ENCODE results near the gene MARK2. TPM values are rescaled to one million over a fixed set of nuclear protein-coding genes. Genes with fewer than 3 reads are reported as not detected.
A peak's percentile ranks its signal among the peaks of the same experiment; 100 is the strongest.

MARK2 gene
- polyA plus RNA-seq, 1 of the 3 experiments (the other 2 are of a cell fraction) = 18.8 TPM

- H3K36me3 ChIP-seq (replicated peaks in 1 of 2; ENCODE audit: control insufficient read depth in 1 of 2, insufficient read depth in 2 of 2, low read length in 1 of 2) = peaks cover 0 to 5% of the 10 kb centered on the region in 2 experiments
- no peak overlapping the region for H3K4me2 ChIP-seq
- H3K27ac ChIP-seq (ENCODE audit: low read depth in 2 of 2, low read length in 1 of 2) = no peak overlapping the region
- H3K9me2 ChIP-seq = no peaks in the 10 kb centered on the region
- H3K9me3 ChIP-seq = no peaks in the 10 kb centered on the region
- no peak overlapping the region for H3K9ac ChIP-seq
- peaks cover 5% of the 10 kb centered on the region for H3F3A ChIP-seq (replicated peaks; ENCODE audit: insufficient read depth)
- no peak for DNase-seq
- no peak for TF ChIP-seq TEAD4 (IDR thresholded peaks at IDR 0.05; ENCODE audit: borderline replicate concordance, insufficient read depth)
- no peak for TF ChIP-seq EP300 (IDR thresholded peaks at IDR 0.05; ENCODE audit: borderline replicate concordance in 1 of 2, low read depth in 1 of 2, low read length in 1 of 2)
- no peak for TF ChIP-seq USF2 (IDR thresholded peaks at IDR 0.05; ENCODE audit: borderline replicate concordance, low read depth, low read length)
- no peak for TF ChIP-seq GATA2 (CRISPR knock-in tag; IDR thresholded peaks at IDR 0.05)
- no peak for TF ChIP-seq RXRA (IDR thresholded peaks at IDR 0.05; ENCODE audit: borderline replicate concordance, low read depth)
- no peak for TF ChIP-seq NRF1 (IDR thresholded peaks at IDR 0.05; ENCODE audit: low read depth, low read length)
- no peak for TF ChIP-seq RAD21 (IDR thresholded peaks at IDR 0.05; ENCODE audit: low read length)
- TF ChIP-seq YY1 (IDR thresholded peaks at IDR 0.05; ENCODE audit: low read depth) = no peak
- ChIA-PET CTCF (interaction anchor here (1.2 to 3.1 kb wide), 3 partner anchors 22 to 87 kb away, joined by 4 to 8 read pairs (median 4); no protein-coding TSS in a partner anchor), POLR2A (no interaction called here)
- H2AFZ ChIP-seq (ENCODE audit: low read depth) = no peak overlapping the region
- H3K27me3 ChIP-seq (ENCODE audit: insufficient read depth) = no peaks in the 10 kb centered on the region
- peaks cover 27% of the 10 kb centered on the region for H4K20me1 ChIP-seq (ENCODE audit: insufficient read depth)
- no peak overlapping the region for H3K4me3 ChIP-seq (ENCODE audit: low read depth in 2 of 2, low read length in 1 of 2)
- WGBS (ENCODE audit: low lambda C conversion rate) = 91% methylated on average over 11 of the region's 11 CpGs
- H3K4me1 ChIP-seq (ENCODE audit: control insufficient read depth in 1 of 2, insufficient read depth in 2 of 2, low read depth in 1 of 2, low read length in 1 of 2) = peaks cover 3 to 4% of the 10 kb centered on the region in 2 experiments; a peak in 2 of 4 replicates
- peaks cover 88% of the 10 kb centered on the region for H3K79me2 ChIP-seq (ENCODE audit: insufficient read depth)
Observed at GRCh38 chr11:63858628-63859550, 20.0 kb downstream of the MARK2 start.

- Histone ChIP-seq H3K9me2 (no peaks in the 10 kb centered on the region), H4K20me1 (ENCODE audit: insufficient read depth) (peaks cover 49% of the 10 kb centered on the region), H3K9me3 (no peaks in the 10 kb centered on the region), H3K27ac (ENCODE audit: low read depth in 2 of 2, low read length in 1 of 2) (peak overlapping the region in 1 of 2 experiments; percentile 11; a peak in 1 of 4 replicates), H3K4me1 (ENCODE audit: control insufficient read depth in 1 of 2, insufficient read depth in 2 of 2, low read depth in 1 of 2, low read length in 1 of 2) (peaks cover 3 to 15% of the 10 kb centered on the region in 2 experiments; a peak in 2 of 4 replicates), H3K36me3 (replicated peaks in 1 of 2; ENCODE audit: control insufficient read depth in 1 of 2, insufficient read depth in 2 of 2, low read length in 1 of 2) (peaks cover 3 to 5% of the 10 kb centered on the region in 2 experiments), H3K4me3 (ENCODE audit: low read depth in 2 of 2, low read length in 1 of 2) (no peak overlapping the region), H2AFZ (ENCODE audit: low read depth) (no peak overlapping the region), H3K9ac (no peak overlapping the region), H3F3A (replicated peaks; ENCODE audit: insufficient read depth) (no peaks in the 10 kb centered on the region), H3K4me2 (no peak overlapping the region), H3K79me2 (ENCODE audit: insufficient read depth) (peaks cover 83% of the 10 kb centered on the region), H3K27me3 (ENCODE audit: insufficient read depth) (no peaks in the 10 kb centered on the region)
- CTCF ChIA-PET = interaction anchor here (1.0 to 2.4 kb wide), 4 partner anchors 10 to 26 kb away, joined by 3 to 9 read pairs (median 3); no protein-coding TSS in a partner anchor
- DNase-seq = no peak
- POLR2A ChIA-PET = interaction anchor here (0.5 kb wide), 1 partner anchor 382 kb away, joined by 3 read pairs; no protein-coding TSS in a partner anchor
- 57% methylated on average over 4 of the region's 4 CpGs for WGBS (ENCODE audit: low lambda C conversion rate)
- TF ChIP-seq TCF12 (IDR thresholded peaks at IDR 0.05) (no peak), NFIC (IDR thresholded peaks at IDR 0.05; ENCODE audit: borderline replicate concordance) (no peak), NRF1 (IDR thresholded peaks at IDR 0.05; ENCODE audit: low read depth, low read length) (no peak), RXRA (IDR thresholded peaks at IDR 0.05; ENCODE audit: borderline replicate concordance, low read depth) (no peak), FOSL2 (IDR thresholded peaks at IDR 0.05; ENCODE audit: borderline replicate concordance, low read depth) (no peak), REST (IDR thresholded peaks at IDR 0.05; ENCODE audit: low read depth, low read length) (no peak), GATA2 (CRISPR knock-in tag; IDR thresholded peaks at IDR 0.05) (no peak), SMC3 (IDR thresholded peaks at IDR 0.05; ENCODE audit: low read depth, low read length) (no peak), ZBTB33 (IDR thresholded peaks at IDR 0.05; ENCODE audit: borderline replicate concordance, low read depth) (no peak), MAX (IDR thresholded peaks at IDR 0.05; ENCODE audit: low read depth) (no peak), FOXM1 (IDR thresholded peaks at IDR 0.05; ENCODE audit: low read depth) (no peak), FOXJ3 (CRISPR knock-in tag; IDR thresholded peaks at IDR 0.05) (no peak), EZH2phosphoT487 (IDR thresholded peaks at IDR 0.05; ENCODE audit: borderline replicate concordance, low read depth) (no peak), TEAD4 (IDR thresholded peaks at IDR 0.05; ENCODE audit: borderline replicate concordance, insufficient read depth) (no peak), ELF1 (IDR thresholded peaks at IDR 0.05) (no peak)
Observed at GRCh38 chr11:63862923-63863322, 24.0 kb downstream of the MARK2 start.

Data from SK-N-SH (cell line).